ENCODE data around the gene IL12B. TPM values are rescaled to one million over a fixed set of nuclear protein-coding genes. Genes with fewer than 3 reads are reported as not detected.
A peak's percentile ranks its signal among the peaks of the same experiment; 100 is the strongest.

IL12B gene
- total RNA-seq, 1 experiment from 2014 or later: not detected

DNA sequence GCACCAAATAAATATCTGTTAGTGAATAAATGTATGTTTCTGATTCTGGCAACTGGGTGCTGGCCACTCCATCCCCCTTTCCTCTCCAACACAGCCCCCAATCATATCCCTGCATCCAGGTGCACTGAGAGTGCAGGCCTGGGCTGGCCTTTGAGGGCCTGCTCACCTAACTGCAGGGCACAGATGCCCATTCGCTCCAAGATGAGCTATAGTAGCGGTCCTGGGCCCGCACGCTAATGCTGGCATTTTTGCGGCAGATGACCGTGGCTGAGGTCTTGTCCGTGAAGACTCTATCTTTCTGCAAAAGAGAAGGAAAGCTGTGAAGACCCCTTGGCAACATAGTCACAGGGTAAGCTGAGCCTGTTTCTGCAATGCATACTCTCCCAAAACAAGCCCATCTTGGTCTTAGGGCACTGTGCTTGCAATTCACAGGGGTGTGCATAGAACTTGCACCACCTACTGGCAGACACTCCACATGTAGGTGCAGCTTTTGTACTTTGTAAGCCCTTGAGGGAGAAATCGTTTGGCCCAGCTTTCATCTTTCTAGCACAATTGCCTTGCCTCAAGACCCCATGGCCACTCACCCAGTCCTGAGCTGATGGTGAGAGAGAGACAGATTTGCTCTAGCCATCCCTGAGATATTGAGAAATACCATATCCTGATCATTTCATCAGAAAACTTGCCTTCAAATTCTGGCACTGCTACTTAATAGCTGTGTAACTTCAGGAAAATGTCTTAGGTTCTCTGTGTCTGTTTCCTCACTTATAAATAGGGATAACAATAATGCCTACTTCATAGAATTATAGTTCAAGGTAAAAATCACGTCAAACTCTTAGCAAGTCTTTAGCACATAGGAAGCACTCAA is 13.5 kb downstream of the IL12B start:
- intact Hi-C loops (cut with micrococcal nuclease; ENCODE audit: unreplicated experiment): loop anchor here (1.0 kb wide), 2 partner anchors 30 to 160 kb away; no protein-coding TSS in a partner anchor
- Histone ChIP-seq H3K4me1 (ENCODE audit: insufficient read depth, low read length, poor library complexity, severe bottlenecking) (no peaks in the 10 kb centered on the region), H3K9me3 (ENCODE audit: low read depth, low read length, poor library complexity, severe bottlenecking) (no peaks in the 10 kb centered on the region), H3K27ac (ENCODE audit: low read depth, low read length, poor library complexity, severe bottlenecking) (no peak overlapping the region), H3K4me3 (ENCODE audit: low read depth, low read length, poor library complexity, severe bottlenecking) (no peak overlapping the region), H3K36me3 (ENCODE audit: insufficient read depth, low read length, poor library complexity, severe bottlenecking) (no peaks in the 10 kb centered on the region), H3K27me3 (replicated peaks; ENCODE audit: insufficient read depth, low read depth, low read length, poor library complexity) (no peaks in the 10 kb centered on the region)
- no TSS peak for BruUV-seq (replicated peaks)
- DNase-seq (ENCODE audit: low spot score): peak; percentile 52
- ChIA-PET CTCF (interaction anchor here (0.6 to 1.9 kb wide), 4 partner anchors 15 to 621 kb away, joined by 3 to 12 read pairs (median 6); no protein-coding TSS in a partner anchor), POLR2A (ENCODE audit: low non-redundant PET) (no interaction called here)
- TF ChIP-seq EZH2 (IDR thresholded peaks at IDR 0.05; ENCODE audit: borderline replicate concordance, low read depth, low read length, poor library complexity, severe bottlenecking): no peak
- TF ChIP-seq, protein P1, sequence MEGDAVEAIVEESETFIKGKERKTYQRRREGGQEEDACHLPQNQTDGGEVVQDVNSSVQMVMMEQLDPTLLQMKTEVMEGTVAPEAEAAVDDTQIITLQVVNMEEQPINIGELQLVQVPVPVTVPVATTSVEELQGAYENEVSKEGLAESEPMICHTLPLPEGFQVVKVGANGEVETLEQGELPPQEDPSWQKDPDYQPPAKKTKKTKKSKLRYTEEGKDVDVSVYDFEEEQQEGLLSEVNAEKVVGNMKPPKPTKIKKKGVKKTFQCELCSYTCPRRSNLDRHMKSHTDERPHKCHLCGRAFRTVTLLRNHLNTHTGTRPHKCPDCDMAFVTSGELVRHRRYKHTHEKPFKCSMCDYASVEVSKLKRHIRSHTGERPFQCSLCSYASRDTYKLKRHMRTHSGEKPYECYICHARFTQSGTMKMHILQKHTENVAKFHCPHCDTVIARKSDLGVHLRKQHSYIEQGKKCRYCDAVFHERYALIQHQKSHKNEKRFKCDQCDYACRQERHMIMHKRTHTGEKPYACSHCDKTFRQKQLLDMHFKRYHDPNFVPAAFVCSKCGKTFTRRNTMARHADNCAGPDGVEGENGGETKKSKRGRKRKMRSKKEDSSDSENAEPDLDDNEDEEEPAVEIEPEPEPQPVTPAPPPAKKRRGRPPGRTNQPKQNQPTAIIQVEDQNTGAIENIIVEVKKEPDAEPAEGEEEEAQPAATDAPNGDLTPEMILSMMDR (conservative IDR thresholded peaks at IDR 0.05; ENCODE audit: low read depth, low read length): peak; percentile 70

DNA sequence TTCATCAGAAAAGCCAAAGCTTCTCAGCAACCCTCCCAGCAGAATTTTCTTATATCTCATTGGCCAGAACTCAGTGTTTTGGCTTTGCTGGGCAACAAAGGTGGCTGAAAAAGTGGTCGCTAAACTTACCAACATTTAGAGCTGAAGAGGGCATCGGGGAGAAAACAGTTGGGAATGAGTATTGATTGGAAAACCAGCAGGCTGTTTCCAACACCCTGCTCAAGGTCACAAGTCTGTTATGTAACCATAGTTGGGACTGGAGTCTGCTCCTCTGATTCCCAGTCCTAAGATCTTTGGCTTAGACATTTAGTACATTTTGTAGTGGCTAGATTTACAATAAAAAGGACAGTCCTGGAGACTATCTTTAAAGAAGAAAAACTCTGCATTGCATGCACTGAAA is 17.1 kb downstream of the IL12B start:
- intact Hi-C loops (cut with micrococcal nuclease; ENCODE audit: unreplicated experiment): no loop called here
- H3K4me1 ChIP-seq (ENCODE audit: insufficient read depth, low read length, poor library complexity, severe bottlenecking): no peaks in the 10 kb centered on the region
- TF ChIP-seq, protein P1 (conservative IDR thresholded peaks at IDR 0.05; ENCODE audit: low read depth, low read length): no peak
- TF ChIP-seq EZH2 (IDR thresholded peaks at IDR 0.05; ENCODE audit: borderline replicate concordance, low read depth, low read length, poor library complexity, severe bottlenecking): no peak
- ChIA-PET CTCF (no interaction called here), POLR2A (ENCODE audit: low non-redundant PET) (no interaction called here)
- no peaks in the 10 kb centered on the region for H3K36me3 ChIP-seq (ENCODE audit: insufficient read depth, low read length, poor library complexity, severe bottlenecking)
- H3K27ac ChIP-seq (ENCODE audit: low read depth, low read length, poor library complexity, severe bottlenecking): no peak overlapping the region
- no TSS peak for BruUV-seq (replicated peaks)
- no peak for DNase-seq (ENCODE audit: low spot score)
- H3K27me3 ChIP-seq (replicated peaks; ENCODE audit: insufficient read depth, low read depth, low read length, poor library complexity): peaks cover 15% of the 10 kb centered on the region
- H3K9me3 ChIP-seq (ENCODE audit: low read depth, low read length, poor library complexity, severe bottlenecking): no peaks in the 10 kb centered on the region
- H3K4me3 ChIP-seq (ENCODE audit: low read depth, low read length, poor library complexity, severe bottlenecking): no peak overlapping the region

DNA sequence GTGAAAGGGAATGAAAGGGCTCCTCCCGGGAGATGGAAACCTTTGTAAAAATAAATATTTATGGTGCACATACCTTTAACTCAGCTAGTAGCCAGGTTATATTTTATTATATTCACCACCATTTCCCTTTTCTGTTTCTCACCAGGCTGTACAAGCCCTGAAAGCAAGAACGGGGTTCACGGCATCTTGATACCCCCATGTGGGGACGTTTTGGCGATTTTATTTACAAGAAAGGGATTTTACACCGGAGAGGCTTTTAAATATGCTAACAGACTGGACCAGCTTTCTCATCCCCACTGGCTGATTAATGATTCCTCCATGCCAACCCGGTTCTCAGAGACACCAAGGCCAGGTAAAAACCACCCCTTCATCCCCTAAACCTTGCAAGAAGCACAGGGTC is 19.2 kb downstream of the IL12B start:
- H3K27ac ChIP-seq (ENCODE audit: low read depth, low read length, poor library complexity, severe bottlenecking): no peak overlapping the region
- no peaks in the 10 kb centered on the region for H3K4me1 ChIP-seq (ENCODE audit: insufficient read depth, low read length, poor library complexity, severe bottlenecking)
- no peaks in the 10 kb centered on the region for H3K9me3 ChIP-seq (ENCODE audit: low read depth, low read length, poor library complexity, severe bottlenecking)
- ChIA-PET POLR2A (ENCODE audit: low non-redundant PET) (no interaction called here), CTCF (no interaction called here)
- no peaks in the 10 kb centered on the region for H3K36me3 ChIP-seq (ENCODE audit: insufficient read depth, low read length, poor library complexity, severe bottlenecking)
- DNase-seq (ENCODE audit: low spot score): no peak
- intact Hi-C loops (cut with micrococcal nuclease; ENCODE audit: unreplicated experiment): no loop called here
- no peak for TF ChIP-seq EZH2 (IDR thresholded peaks at IDR 0.05; ENCODE audit: borderline replicate concordance, low read depth, low read length, poor library complexity, severe bottlenecking)
- TF ChIP-seq, protein P1 (conservative IDR thresholded peaks at IDR 0.05; ENCODE audit: low read depth, low read length): no peak
- peaks cover 17% of the 10 kb centered on the region for H3K27me3 ChIP-seq (replicated peaks; ENCODE audit: insufficient read depth, low read depth, low read length, poor library complexity)
- BruUV-seq (replicated peaks): no TSS peak
- H3K4me3 ChIP-seq (ENCODE audit: low read depth, low read length, poor library complexity, severe bottlenecking): no peak overlapping the region

Data from A673 (cell line).